ENCODE results near the gene UXS1.
A peak's percentile ranks its signal among the peaks of the same experiment; 100 is the strongest.
"Not testable (repeated sequence)": the region's sequence is repeated elsewhere in the genome, so short reads cannot be mapped to it uniquely, and the experiment has no call there.

UXS1 gene

GRCh38 chr2:106193977-106194778 lies at the start of gene UXS1:
Gene UXS1, minus strand, starts transcription at chr2:106194301. Its CDS starts 60 bp downstream, at chr2:106194241.
- DNase-seq, result peak; percentile 95

- not testable (repeated sequence) for DNase-seq
These were observed 45.4 kb upstream of the UXS1 start for GRCh38 chr2:106239491-106239890.

- DNase-seq, result not testable (repeated sequence)
These were observed 41.3 kb upstream of the UXS1 start for GRCh38 chr2:106235392-106235791.

DNA sequence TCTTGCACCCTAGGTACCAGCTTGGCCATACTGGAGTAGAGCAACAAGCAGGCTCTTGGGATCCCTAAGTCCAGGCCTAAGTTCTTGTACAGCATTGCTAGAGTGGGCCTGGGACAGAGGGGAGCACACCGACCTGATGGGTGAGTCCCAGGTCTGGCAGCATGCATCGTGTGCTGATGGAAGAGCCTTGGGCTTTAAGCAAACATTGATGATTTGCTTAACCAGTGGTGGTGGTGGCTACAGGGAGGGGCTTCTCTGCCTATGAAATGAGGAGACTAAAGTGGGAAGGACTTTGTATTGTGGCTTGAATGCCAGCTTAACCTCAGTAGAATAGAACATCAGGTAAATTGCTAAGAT lies 39.2 kb upstream of the UXS1 start:
- DNase-seq, result no peak

DNA sequence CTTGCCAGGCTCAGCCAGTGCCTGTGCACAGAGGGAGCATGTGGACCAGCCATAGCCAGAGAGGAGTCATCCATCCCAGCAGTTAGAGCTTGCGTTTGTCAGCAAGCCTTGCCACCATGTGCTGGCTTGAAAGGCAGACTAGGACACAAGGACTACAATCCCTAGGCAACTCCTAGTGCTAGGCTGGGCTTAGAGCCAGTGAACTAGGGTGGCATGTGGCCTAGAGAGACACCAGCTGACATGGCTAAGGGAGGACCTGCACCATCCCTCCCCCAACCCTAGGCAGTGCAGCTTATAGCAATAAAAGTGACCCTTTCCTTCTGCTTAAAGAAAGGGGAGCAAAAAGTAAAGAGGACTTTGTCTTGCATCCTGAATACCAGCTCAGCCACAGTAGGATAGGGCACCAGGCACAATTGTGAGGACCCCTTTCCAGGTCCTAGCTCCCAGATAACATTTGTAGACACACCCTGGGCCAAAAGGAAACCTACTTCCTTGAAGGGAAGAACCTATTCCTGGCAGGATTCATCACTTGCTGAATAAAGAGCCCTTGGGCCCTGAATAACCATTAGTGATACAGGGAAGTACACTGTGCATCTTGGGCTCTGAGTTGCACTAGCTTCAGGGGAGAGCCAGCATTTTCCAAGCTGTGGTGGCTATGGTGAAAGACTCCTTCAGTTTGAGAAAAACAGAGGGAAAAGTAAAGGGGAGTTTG lies 38.7 kb upstream of the UXS1 start:
- no peak for DNase-seq

GRCh38 chr2:106223347-106223746 lies 29.2 kb upstream of the UXS1 start:
- DNase-seq, result no peak

DNA sequence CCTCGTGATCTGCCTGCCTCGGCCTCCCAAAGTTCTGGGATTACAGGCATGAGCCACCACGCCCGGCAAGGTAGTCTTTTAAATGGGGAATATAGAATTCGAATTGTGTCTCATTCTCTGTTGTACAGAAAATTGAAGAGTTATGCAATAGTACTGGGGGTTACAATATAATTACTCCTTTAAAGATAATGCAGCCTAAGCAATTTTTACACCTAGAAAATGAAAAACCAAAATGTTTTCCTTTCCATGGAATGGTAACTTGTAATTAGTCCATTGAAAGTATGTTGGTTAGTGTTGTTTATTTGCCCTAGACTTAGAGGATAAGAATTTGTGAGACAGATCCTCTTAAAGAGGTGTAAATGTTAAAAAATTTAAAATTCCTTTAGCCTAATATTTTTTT lies 28.0 kb upstream of the UXS1 start:
- not testable (repeated sequence) for DNase-seq

DNA sequence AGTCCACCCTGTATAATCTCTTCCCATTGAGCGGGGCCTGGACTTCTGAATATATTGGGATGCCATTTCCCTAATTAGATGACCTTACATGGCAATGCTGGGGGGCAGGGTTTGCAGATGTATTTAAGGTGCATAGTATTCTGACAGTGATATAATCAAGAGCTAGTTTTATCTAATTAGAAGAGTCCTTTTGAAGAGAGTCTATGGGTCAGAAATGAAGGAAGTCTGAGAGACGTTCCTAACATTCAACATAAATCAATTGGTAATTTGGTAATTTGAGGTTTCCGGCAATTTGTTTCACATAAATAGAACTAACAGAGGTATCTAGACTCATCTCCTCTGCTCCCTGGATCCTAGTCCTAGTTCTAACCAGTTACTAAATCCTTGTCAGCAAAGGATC lies 25.7 kb upstream of the UXS1 start:
- no peak for DNase-seq

GRCh38 chr2:106219157-106219556 lies 25.1 kb upstream of the UXS1 start:
- not testable (repeated sequence) for DNase-seq

GRCh38 chr2:106208874-106209273 lies 14.8 kb upstream of the UXS1 start:
- no peak for DNase-seq

- no peak for DNase-seq
These were observed 14.3 kb upstream of the UXS1 start for GRCh38 chr2:106208399-106208798.

DNA sequence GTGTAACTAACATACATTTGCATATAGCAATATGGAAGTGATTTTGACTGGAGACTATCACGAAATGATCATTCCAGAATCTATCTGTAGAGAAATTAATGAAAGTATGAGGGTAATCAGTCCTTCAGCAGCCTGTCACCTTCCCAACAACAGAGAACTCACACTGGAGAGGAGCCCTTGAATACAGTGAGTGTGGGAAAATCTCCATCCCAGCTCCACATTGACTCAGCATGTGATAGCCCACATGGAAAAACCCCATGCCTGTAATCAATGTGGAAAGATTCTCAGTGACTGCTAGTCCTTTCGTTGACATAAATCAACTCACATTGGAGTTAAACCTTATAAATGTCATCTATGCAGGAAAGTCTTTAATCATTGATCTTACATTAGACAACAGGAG lies 13.1 kb upstream of the UXS1 start:
- DNase-seq, result no peak

DNA sequence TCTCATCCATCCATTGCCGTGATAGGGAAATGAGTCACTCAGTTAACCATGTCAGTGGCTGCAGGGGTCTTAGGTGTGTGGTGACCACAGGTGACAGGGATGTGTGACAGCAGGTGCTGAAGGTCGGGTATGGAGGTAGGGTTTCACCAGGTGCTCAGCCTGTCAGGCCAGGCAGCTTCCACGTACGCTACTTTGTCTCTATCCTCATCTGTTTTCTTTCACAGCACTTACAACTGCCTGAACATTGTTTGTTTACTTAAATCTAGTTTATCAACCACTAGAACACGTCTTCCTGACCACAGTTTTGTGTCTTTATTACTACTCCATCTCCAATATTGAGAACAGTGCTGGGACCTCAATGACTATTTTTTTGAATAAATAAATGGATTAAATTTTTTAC lies 11.4 kb upstream of the UXS1 start:
- DNase-seq, result no peak

- not testable (repeated sequence) for DNase-seq
These were observed 10.4 kb upstream of the UXS1 start for GRCh38 chr2:106204551-106204950.

- DNase-seq, result no peak
These were observed 7.6 kb upstream of the UXS1 start for GRCh38 chr2:106201661-106202060.

DNA sequence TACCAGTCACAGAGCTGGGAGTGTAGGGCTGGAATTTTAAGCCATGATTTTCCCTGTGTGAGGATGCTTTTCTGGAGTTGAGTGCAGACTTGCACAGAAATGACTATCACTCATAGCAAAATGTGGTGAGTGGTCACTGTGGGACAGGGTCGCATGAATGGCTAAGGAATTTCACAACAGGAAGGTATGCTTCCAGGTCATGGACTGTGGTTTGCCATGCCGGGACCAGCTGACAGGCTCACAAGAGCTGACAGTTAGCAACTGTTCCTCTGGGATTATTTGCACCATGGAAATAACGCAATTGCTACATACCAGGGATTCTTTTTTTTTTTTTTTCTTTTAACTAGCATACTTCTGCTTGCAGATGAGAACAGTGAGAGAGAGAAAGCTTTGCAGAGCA lies 3.8 kb upstream of the UXS1 start:
- no peak for DNase-seq

- no peak for DNase-seq
These were observed 1.9 kb upstream of the UXS1 start for GRCh38 chr2:106195981-106196380.

DNA sequence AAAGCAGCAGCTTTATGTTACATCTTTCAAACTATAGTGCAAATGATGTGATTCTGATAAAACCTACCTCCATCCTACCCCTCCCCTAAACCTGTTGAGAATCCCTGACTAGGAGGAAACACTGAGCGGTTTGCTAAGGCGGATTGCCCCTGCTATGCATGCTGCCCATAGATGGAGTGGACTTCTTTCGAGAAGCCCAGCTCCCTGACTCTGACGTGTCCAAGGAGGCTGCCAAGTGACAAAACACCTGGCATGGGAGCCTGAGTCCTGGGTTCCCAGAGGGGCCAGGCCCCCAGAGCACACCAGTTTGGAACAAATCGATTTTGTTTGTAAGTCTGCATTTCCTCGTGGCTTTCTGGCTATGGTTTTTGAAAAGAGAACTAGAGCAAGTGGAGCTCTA lies 1.4 kb upstream of the UXS1 start:
- DNase-seq, result no peak

DNA sequence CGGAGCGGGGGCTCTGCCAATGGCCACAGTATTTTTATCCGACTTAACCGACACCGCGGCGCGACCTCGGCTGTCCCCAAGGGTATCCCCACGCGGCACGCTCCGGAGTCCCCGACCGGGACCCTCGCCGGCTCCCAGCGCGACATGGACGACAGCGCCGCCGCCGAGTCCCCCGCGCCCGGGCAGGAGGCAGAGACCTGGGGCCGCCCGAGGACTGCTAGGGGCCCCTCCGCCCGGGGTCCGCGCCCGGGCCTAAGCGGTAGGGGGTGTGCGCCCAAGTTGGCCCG lies 468 bp downstream of the UXS1 start:
- DNase-seq, result peak; percentile 84

GRCh38 chr2:106192752-106193689 lies 1.1 kb downstream of the UXS1 start:
- DNase-seq, result no peak

DNA sequence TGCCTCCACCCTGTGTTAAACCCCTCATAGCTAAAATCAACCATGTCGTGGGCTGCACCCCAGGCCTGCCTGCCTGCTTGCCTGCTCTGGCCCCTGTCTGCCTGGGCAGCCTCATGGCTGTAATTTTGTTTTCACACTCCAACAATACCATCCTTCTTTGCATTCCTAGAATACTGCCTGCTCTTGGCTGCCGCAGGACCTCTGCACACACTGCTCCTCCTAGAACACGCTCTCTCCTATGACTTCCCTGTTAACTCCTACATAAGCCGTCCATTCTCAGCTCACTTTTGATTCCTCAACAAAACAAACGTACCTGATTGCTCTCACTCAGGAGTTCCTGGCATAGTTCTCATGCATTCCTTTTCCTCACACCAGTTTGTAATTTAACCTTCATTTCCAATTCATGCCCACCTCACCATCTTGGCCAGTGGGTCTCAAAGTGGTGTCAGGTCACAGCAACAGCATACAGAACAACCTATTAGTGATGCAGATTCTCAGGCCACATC lies 2.5 kb downstream of the UXS1 start:
- DNase-seq, result no peak

GRCh38 chr2:106189764-106190468 lies 4.2 kb downstream of the UXS1 start:
- DNase-seq, result no peak

GRCh38 chr2:106189325-106189724 lies 4.8 kb downstream of the UXS1 start:
- no peak for DNase-seq

All from retina (tissue), 1 donor.